PC-9 (cell line): ENCODE results near the gene FAM222B.

ENCODE experiments used
- EZH2 ChIP-seq: fragments of 200-600 bp; sonication (generic); IDR thresholded peaks from 2 replicates; pipeline ENCODE4 v1.8.0; 2017; ENCODE audit warnings: antibody characterized with exemption, low read depth
- TF ChIP-seq, protein P1 (sequence below): fragments of 200-600 bp; sonication (generic); conservative IDR thresholded peaks from 2 replicates; pipeline ENCODE4 v1.6.1; 2017; ENCODE audit warnings: mixed run types, antibody characterized with exemption, mild to moderate bottlenecking, moderate library complexity

DNA sequence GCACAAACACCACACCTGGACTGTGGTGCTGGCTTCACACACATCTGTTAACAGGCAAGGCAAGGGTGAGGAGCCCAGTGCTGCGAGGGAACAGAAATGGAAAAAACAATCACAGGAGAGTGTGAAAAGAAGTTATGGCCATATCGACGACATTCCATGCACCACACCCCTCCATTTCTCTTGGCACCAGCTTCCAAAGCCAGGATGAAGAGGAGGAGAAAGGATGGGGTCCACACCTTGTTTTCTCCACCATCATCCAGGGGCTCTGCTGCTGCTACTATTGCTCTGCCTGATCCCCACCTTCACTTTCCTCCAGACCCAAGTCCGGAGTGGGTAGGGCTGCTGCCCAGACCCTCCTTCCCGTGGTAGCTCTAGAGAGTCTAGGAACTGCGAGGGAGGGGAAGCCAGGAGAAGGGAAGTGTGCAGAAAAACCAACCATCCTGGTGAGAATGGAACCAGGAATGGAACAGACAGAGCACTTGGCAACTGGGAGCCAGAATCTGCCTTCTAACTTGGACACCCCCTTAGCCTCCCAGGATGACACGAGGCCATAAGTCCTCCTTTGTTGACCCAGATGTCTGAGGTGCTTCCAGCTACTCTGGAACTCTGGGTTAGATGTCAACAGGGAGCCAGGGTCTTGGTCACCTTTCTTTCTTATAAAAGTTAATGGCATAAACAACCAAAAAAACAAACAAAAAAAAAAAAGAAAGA is 129.7 kb downstream of the FAM222B start:
- TF ChIP-seq, protein P1, sequence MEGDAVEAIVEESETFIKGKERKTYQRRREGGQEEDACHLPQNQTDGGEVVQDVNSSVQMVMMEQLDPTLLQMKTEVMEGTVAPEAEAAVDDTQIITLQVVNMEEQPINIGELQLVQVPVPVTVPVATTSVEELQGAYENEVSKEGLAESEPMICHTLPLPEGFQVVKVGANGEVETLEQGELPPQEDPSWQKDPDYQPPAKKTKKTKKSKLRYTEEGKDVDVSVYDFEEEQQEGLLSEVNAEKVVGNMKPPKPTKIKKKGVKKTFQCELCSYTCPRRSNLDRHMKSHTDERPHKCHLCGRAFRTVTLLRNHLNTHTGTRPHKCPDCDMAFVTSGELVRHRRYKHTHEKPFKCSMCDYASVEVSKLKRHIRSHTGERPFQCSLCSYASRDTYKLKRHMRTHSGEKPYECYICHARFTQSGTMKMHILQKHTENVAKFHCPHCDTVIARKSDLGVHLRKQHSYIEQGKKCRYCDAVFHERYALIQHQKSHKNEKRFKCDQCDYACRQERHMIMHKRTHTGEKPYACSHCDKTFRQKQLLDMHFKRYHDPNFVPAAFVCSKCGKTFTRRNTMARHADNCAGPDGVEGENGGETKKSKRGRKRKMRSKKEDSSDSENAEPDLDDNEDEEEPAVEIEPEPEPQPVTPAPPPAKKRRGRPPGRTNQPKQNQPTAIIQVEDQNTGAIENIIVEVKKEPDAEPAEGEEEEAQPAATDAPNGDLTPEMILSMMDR, result no peak
- TF ChIP-seq EZH2, result no peak
